T-helper 9 cell (primary cell): ENCODE results near the gene HOXB9.
A peak's percentile ranks its signal among the peaks of the same experiment; 100 is the strongest.

ENCODE experiments used
- DNase-seq: peaks from one replicate; pipeline ENCODE4 v3.0.0-alpha.2; 2020

Gene HOXB9

DNA sequence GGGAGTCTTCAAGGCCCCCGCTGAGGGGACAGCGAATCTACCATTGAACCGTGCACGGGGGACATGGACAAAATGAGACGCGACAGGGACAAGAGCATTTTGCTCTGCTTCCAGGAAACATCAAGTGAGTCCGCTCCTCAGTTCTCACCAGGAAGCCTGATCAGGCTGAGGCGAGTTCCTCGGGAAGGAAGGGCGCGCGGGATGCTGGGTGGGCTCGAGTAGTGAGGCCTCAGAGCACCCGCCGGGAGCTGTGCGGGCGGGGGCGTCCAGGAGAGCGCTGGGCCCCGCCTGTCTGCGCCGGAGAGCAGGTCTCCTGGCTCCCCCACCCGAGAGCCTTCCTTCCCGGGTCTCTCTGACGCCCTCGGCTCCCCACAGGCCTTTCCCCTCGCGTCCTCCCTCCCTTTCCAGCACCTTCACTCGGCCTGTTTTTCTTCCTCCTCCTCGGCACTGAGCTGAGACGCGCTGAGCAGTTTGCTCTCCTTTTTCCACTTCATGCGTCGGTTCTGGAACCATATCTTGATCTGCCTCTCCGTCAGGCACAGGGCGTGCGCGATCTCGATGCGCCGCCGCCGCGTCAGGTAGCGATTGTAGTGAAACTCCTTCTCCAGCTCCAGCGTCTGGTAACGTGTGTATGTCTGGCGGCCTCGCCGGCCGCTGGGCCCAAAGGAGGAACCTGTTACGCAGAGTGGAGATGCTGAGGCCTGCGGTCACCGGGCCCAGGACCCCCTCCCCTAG lies 30.0 kb downstream of the HOXB9 start:
- no peak for DNase-seq

DNA sequence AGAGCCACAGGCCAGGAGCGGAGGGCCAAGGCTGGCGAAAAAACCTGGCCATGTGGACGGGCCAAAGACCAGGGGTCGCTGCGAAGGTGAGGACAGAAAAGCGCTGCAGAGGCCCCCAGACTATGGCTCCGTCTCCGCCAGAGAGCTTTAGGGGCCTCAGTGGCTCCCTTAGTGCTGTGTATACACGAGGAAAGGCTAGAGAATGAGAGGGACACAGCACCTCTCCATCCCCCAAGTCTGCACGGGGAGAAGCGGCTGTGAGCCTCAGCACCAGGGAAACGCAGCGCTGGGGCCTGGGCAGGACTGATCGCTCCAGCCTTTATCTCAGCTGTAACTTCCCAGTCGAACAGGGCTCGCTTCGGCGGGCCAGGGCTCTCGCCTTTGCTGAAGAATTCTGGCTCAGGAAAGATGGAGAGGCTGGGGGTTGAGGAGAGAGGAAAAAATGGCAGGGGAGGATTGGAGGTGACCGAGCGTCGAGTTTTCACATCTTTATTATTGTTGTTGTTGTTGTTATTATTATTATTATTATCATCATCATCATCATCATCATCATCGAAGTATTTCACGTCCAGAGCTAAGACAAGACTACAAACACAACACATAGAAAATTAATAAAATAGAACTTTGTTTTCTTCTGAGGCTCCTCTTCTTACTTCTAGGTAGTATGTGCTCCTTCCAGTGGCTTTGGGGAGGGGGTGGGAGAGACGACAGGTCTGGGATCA lies 30.7 kb downstream of the HOXB9 start:
- DNase-seq = no peak

DNA sequence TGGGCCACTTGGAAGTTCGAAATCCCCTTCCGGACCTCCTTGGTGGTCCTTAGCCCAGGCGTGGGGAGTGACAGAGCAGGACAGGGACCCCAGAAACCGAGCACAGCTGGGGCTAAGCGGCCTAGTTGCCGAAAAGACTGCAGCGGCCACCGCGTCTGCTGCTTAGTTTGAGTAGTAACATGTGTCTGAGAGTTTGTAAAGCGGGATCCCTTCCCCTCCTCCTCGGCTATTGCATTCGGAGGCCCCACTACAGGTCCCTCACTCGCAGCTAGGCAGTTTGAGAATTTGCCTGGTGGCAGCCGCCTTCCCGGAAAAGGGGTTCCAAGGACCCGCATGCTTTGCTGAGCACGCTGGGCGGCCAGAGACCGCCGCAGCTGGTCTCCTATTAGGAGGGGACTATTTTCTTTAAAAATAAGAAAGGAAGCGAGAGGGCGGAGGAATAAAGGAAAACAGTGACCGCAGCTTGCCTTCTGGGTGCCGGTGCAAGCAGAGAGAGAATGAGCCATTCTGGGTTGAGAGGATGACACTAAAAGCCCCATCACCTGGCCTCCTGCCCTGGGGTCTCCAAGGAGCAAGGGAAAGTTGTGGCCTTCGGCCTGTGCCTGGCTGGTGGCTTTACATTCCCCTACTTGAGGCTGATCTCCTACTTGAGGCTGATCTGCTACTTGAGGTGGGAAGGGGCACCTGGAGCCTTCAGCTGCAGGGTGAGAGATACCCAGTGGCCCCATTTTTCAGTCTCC lies 31.4 kb downstream of the HOXB9 start:
- DNase-seq = no peak

DNA sequence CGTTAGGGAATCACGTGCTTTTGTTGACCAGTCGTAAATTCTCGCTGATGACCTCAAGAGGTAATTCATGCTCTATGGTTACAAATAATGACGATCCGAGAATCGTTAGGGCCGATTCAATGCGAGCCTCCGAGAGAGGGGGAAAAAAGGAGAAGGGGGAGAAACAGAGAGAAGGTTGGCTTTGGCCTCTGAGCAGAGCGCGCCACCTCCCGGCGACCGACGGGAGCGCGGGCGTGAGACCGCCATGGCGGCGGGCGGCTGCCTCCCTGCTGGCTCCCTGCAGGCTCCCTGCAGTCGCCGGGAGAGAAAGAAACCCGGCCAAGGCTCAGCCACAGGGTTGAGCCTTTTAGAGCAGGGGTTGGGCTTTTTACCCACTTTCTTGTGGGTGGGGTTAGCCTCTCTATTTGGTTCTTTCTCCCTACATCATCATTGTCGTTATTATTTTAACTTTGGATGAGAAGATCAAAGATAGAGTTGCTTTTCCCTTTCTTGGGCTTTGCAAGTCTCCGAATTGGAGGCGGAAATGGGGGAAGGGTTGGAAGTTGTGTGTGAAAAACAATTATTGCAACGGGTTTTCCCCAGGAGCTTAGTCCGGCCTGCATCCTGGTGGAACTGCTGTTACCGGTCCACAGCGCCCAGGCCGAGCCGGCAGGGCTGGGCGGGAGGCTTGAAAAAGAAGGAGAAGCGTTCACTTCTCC lies 32.2 kb downstream of the HOXB9 start:
- DNase-seq = peak; percentile 81

DNA sequence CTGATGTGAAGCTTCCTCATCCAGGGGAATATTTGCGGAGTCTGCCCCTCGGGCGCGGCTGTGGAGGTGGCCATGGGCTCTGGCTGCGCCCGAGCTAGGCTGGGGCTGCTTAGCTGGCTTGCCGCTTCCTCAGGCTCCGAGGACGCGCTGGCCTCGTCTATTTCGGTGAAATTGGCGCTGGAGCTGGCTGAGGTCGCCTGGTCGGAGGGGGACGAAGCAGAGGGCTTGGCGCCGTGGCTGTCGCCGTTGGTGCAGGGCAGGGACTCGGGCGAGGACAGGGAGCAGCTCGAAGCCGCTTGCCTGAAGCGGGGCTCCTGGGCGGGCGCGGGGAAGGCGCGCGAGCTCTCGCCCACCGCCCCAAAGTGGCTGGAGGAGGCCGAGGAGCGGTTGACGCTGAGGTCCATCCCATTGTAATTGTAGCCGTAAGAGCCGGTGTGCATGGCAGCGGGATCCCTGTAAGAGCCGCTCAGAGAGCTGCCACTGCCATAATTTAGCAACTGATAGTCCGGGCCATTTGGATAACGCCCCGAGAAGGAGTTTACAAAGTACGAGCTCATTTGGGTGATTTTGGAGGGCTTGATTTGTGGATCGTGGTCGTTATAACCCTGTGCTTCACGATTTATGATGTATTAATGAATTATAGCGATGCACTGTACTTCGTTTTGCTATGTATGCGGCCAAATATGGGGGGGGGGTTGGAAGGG lies 32.9 kb downstream of the HOXB9 start, which contains the start of gene HOXB5:
Gene HOXB5 (minus strand): TSS at position 654 of the 704 bp plus-strand sequence. CDS start 97 bp downstream, at position 557.
- DNase-seq = no peak

DNA sequence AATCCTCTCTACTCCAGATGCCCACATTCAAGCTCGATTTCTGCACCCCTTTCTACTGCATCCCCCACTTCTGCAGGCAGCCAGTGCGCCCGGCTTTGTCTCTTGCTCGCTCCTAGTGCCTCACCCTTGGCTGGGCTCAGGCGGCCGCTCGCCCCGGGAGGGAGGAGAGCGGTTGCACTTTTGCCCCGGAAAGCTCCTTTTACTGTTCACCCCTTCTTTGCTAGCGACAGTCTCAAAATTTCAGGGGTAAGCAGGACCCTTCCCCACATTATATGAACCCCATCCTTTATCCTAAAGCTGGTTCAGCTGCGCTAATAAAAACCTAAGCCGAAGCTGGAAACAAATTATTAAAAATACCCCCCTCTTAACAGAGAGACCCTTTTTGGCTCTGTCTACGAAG lies 33.6 kb downstream of the HOXB9 start:
- no peak for DNase-seq

DNA sequence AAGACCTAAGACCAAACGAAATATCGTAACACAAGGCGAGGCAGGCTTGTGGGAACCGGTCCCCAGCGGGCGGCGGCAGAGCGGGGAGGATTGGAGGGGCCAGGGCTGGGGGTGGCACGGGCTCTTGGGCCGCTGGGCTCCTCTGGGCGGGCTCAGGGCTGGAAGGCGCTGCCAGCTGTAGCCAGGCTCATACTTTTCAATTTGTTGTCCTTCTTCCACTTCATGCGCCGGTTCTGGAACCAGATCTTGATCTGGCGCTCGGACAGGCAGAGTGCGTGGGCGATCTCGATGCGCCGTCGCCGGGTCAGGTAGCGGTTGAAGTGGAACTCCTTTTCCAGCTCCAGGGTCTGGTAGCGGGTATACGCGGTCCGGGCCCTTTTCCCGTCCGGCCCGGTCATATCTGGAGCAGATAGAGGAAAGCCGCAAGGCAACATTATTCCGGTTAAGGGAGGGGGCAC lies 34.1 kb downstream of the HOXB9 start:
- no peak for DNase-seq

DNA sequence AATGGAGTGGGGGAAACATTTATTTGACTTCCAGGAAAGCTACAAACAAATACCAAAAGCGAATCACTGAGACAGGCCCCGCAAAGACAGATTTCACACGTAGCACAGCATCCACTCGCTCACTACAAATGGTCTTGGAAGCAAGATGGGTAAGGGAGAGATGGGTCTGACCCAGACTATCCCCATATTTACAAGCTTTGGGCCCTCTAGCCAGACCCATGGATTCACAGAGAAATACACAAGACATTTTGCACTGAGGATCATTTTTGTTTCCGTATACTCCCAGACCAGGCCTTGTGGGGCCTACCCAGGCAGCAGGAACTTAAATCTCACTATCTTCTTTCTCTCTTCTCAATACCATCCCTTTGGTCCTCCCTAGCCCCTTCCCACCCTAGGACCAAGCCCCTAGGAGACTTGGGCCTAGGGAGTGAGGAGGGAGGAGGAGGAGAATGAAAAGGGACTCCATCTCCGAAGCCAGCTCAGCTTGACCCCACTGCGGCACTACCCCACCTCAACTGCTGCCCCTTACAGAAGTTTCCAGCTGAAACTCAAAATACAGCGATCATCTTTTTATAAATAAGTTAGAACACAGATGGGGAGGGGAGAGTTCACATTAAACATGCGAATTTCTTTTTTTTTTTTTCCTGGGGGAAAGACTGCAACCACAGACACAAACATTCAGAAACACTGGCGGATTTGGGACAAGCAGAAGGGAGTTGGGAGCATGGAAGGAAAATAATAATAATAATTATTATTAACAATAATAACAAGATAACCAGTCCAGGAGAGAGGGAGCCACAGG lies 34.7 kb downstream of the HOXB9 start:
- DNase-seq = no peak

DNA sequence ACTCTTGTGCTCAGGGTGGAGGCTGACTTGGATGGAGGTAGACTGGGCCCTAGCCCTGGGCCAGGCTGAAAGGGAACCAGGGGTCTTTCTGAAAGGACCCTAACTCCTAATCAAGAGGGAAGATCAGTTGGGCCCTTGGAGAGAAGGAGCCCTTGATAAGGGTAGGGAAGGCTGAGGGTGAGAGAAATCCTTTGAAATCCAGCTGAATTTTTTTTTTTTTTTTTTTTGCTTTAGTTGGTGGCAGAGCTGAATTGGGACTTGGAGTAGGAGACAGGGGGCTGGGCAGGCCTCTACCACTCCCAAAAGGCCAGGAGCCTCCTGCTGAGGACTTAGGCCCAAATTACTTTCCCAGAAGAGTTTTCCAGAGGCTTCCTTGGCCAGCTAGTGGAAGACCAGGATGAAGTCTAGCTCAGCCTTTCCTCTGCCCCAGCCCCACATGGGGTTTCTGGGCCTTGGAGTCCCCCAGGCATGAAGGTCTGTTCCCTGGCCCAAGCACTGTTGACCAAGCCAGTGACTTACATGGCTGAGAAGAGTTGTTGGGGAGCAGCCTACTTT lies 35.5 kb downstream of the HOXB9 start:
- no peak for DNase-seq

DNA sequence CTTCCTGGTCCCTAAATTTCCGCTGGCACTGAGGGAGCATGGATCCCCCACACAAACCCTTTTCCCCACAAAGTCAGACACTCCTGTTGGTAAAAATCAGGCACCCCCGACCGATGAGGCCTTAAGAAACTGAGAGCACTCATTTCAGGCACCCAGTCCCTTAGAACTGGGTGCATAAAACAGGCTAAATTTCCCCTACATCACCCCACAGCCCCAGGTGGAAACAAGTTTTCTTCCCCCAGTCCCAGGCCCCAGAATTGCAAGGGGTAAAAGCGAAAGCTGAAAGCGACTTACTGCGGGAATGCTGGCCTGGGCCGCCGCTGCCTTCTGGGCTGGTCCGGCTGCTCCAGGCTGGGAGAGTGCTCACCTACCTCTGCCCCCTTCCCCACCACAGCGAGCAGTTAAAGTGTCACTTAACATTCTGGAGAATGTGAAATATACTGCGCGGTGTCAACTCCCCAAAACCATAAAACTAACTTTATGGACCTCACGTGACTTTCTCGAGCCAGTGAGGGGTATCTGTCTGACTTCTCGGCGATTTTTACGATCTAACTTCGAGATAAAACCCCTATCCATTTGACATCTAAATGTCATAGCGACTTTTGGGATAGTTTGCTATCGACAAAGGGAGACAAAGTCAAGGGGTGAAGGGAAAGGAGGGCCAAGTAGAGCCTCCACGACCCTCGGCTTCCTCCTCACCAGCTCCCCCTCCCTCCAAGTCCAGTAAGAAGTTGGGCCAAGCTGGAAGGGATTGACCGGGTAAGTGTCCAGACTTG lies 36.1 kb downstream of the HOXB9 start, which contains the start of gene HOXB3:
Gene HOXB3 (minus strand): TSS at position 411 of the 776 bp plus-strand sequence. CDS start 37,767 bp downstream, outside the sequence.
- no peak for DNase-seq

DNA sequence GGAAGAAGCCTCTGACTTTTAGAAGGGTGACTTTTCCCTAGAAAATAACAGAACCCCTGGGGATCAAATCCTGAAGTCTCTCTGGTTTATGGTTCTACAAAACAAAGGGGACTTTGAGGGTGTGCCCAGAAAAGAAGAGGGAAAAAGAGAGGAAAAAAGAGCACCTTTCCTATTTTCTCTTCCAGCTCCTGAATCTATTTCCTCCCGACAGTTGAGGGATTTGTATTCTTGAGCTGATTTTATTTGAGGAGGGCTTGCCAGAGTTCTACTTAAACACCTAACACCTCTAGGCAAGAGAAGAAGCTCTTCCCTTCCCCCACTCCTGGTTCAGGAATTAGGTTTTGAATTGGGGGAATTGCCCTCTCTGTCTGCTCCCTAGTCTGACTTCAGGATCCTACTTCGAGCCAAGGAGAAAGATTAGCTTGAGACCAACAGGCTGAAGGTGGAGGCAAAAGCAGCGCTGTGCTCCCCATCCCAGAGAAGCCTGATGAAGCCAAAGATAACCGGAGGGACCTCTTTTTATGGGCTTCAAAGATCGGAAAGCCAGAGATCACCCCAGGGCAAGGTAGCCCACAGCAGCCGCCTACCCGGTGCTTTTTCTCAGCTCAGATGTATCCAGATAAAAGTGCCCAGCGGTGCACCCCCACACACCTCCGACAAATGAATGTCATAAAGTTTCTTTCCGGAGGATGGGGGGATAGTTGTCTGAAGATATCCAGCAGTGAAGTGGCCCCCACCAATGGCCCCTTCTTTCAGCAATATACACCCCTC lies 36.9 kb downstream of the HOXB9 start:
- no peak for DNase-seq

DNA sequence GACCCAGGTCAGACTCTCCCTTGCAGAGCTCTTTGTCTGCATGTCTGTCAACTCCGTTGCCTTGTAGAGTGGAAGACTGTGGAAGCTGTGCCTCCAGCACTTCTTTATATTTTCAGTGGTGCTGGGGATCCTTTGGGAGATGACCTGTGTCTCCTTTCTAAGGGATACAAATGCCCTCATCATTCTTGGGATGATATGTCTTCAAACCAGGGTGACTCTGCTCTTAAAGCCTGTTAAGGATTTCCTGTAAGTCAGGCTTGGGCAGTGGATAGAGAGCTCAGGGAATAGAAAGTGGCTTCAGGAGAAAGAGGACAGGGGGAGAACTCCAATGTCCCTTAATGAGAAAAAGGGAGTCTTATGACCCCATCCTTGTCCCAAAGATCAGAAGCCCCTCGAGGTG lies 37.6 kb downstream of the HOXB9 start:
- DNase-seq = no peak

DNA sequence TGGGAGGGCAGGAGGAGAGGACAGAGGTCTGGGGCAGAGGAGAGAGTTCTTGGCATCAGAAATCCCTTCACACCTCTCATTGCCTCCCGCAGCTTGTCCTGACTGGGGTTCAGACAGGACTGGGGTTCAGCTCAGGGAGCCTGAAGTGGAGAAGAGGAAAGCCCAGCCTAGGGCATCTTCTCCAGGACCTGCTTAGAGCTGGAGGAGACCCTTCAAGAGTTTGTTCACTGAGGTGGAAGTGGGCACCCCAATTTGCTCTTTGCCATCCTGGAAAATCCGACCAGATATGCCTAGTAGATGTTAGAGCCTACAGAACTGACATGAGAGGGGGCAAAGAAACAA lies 38.1 kb downstream of the HOXB9 start:
- DNase-seq = no peak

DNA sequence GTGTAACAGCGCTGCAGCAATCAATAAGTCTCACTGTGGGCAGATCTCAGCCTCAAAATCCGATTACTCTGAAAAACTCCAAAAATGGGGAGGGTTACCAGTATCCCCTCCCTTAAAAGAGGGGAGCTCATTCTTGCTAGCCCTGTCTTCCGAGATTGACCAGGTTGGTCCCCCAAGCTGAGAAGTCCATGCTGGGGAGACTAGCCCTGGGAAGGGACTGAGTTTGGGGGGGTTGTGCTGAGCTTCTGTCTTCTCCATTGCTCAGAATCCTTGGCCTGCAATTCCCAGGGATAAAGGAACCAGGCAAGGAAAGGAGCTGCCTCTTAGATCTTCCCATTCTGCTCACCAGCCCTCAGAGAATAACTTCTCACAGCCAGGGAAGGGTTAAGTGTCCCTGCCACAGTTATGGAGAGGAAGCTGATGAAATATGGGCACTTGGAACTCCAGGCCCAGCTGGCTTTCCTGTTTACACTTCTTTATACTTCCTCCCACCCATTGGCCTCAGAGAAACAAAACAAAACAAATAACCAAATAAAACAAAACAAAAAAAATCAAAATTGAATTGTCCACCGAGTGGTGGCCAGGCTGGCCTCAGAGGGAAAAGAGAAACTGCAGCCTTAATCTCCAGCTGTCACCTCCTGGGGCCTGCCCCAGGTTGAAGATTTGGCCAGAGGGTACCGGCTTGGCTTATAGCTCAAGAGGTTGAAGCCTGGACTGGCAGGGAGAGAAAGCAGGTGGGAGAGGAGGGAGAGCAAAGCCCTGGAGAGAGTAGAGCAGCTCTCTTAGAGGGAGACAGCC lies 38.7 kb downstream of the HOXB9 start:
- no peak for DNase-seq

DNA sequence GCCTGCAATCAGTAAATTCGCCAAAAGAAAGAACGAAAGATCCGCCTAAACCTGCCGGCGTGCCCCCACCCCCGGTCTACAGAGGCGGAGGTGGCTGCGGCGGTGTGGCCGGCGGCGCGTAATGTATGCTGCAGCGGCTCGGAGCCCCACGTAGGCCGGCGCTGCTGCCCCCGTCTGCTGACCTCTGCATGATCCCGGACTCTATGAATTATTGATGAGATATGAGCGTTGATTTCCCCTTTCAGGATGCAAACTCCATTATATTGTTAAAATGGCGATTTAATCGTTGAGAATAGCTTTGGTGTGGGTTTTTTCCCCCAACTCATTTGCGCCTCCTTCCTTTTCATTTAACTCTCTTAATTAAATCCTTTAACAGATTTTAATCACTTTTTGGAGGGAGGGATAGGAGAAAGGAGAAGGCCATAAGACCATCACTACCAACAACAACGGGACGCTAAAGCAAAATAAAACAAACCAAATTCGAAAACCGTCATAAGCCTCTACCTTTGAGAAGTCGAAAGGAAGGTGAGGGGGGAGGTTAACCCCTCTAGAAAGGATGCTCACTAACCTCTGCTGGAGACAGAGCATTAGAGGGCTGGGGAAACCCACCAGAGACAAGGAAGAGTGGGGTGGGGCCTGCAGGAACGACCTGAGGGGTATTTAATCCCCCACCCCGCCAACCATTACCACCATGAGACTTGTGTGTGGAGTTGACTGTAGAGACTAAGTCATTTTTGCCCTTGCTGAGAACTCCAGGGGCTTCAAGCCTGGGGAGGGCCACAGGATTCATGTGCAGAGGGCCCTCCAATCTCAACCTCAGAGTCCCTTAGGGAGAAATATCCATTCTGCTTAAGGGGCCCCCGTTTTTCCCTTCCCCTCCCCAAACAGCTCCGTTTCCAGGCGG lies 39.6 kb downstream of the HOXB9 start:
- no peak for DNase-seq

DNA sequence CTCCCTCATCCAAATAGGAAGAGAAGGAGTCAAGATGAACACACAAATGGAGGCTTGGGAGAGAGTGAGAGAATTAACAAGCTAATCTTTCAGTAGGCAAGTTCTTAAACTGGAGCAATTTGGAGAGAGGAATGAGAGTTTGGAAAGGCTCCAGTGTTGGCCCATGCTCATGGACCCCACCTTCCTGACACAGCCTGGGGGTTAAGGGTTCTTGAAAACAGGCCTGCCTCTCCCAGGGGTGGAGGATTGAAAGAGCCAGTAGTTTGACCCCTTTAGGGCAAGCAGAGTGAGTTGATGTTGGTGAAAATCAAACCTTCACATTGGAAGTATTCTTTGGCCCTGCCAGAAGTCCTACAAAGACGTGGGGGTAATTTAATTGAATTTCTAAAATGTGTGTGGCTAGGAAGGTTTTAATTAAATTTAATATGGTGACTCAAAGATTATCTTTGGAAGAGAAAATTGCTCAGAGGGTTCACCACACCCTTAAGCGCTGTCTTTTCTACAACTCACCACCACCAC lies 41.9 kb downstream of the HOXB9 start:
- DNase-seq = no peak

DNA sequence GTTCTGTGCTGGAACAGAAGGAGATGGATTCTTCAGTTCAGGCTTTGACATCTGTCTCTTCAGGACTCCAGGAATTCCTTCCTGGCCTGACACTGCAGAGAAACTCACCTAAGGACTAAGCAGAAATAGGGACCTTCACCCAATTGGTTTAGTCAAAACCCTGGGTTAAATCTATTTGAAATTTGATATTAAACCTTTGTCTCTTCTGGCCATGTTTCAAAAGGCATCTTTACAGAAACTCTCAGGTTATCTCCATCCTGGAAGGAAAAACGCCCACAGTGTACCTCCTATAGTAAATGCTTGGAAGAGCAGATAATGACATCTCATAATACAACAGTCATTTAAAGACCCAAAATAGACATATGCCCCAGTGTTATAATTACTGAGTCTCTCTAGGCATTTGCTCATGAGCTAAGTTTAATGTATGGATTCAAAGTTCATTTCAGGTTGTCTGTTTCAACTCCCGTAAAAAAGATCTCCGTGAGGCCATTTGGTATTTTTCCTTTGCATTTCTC lies 42.4 kb downstream of the HOXB9 start:
- DNase-seq = no peak
